Panc1 (cell line): Measurements from ENCODE around the gene NEMP1. TPM values are rescaled to one million over a fixed set of nuclear protein-coding genes. Genes with fewer than 3 reads are reported as not detected.
"Not testable (repeated sequence)": the region's sequence is repeated elsewhere in the genome, so short reads cannot be mapped to it uniquely, and the experiment has no call there.

Experiments used
- ATAC-seq: fragments of 200-7000 bp; cut with Tn5 transposase; 2 replicates; pipeline ENCODE4 v1.9.1; 2020; ENCODE audit warnings: mild to moderate bottlenecking, moderate library complexity
- BruUV-seq: library from RNA; stranded (reverse); fragments of 400-500 nt; replicated peaks from 2 replicates; lab custom pipeline; 2021; lab: Mats Ljungman, UMichigan
- CTCF ChIA-PET: fragments of 300-600 bp; sonication (Branson Sonifier 250); formaldehyde crosslinking; loops from one replicate; lab custom pipeline; 2022; ENCODE audit warnings: antibody characterized with exemption; lab: Charles Lee
- POLR2A ChIA-PET: fragments of 300-600 bp; sonication (Branson Sonifier 250); formaldehyde crosslinking; loops from one replicate; lab custom pipeline; 2022; ENCODE audit warnings: antibody characterized with exemption; lab: Charles Lee
- DNase-seq: peaks from one replicate; pipeline ENCODE4 v3.0.0-alpha.2; 2010; ENCODE audit warnings: low read depth, low spot score
- H3K27ac ChIP-seq: 2 replicates; pipeline ENCODE4 v1.5.1; 2011; ENCODE audit warnings: mild to moderate bottlenecking, low read length, inconsistent platforms
- H3K27me3 ChIP-seq: fragments of 200-500 bp; sonication (Bioruptor generic); 2 replicates; pipeline ENCODE4 v1.6.0; 2014; ENCODE audit warnings: low read length, inconsistent platforms; ENCODE audit not compliant: control insufficient read depth, insufficient read depth
- H3K36me3 ChIP-seq: fragments of 200-500 bp; sonication (Bioruptor generic); 2 replicates; pipeline ENCODE4 v1.5.1; 2014; ENCODE audit warnings: inconsistent platforms, mild to moderate bottlenecking, low read length, moderate library complexity; ENCODE audit not compliant: control insufficient read depth, insufficient read depth
- H3K4me1 ChIP-seq: 2 replicates; pipeline ENCODE4 v1.5.1; 2011; ENCODE audit warnings: inconsistent platforms, mild to moderate bottlenecking, low read length, moderate library complexity; ENCODE audit not compliant: control insufficient read depth, insufficient read depth
- H3K4me3 ChIP-seq, 2 experiments: 2 replicates each; pipeline ENCODE4 v1.5.1; 2011 to 2012; ENCODE audit warnings: low read depth in 2 of 2, low read length in 2 of 2, mild to moderate bottlenecking in 2 of 2, inconsistent platforms in 1 of 2, moderate library complexity in 1 of 2
- H3K9me3 ChIP-seq: fragments of 200-500 bp; sonication (Bioruptor generic); 2 replicates; pipeline ENCODE4 v1.5.1; 2014; ENCODE audit warnings: low read depth, mild to moderate bottlenecking, inconsistent platforms, low read length, moderate library complexity; ENCODE audit not compliant: control insufficient read depth, insufficient read depth
- POLR2AphosphoS5 ChIP-seq: IDR thresholded peaks from 2 replicates; pipeline ENCODE4 v1.6.1; 2012; ENCODE audit warnings: mild to moderate bottlenecking, low read depth, low read length, moderate library complexity
- SIN3A ChIP-seq: IDR thresholded peaks from 2 replicates; pipeline ENCODE4 v1.6.1; 2012; ENCODE audit warnings: low read depth, mild to moderate bottlenecking, low read length, moderate library complexity, borderline replicate concordance; ENCODE audit not compliant: insufficient read depth
- TCF7L2 ChIP-seq: IDR thresholded peaks from 2 replicates; pipeline ENCODE4 v1.6.1; 2011; ENCODE audit warnings: mild to moderate bottlenecking, low read depth, low read length, inconsistent platforms
- in situ Hi-C: cut with HindIII; loops from 2 replicates; pipeline ENCODE4 v1.10.0; 2016; ENCODE audit warnings: low sequenced_read_pairs, low pct_unique_long_range_greater_than_20kb
- intact Hi-C: fragments of 100-400 bp; cut with micrococcal nuclease; formaldehyde crosslinking; loops from one replicate; pipeline ENCODE4 v1.10.0; 2022; ENCODE audit not compliant: unreplicated experiment
- total RNA-seq: library from RNA; stranded (reverse); gene quantifications from one replicate; pipeline ENCODE4 v1.2.1, GENCODE V29; 2021; ENCODE audit not compliant: unreplicated experiment
- TF ChIP-seq, protein P1 (sequence below): fragments of 450-650 bp; IDR thresholded peaks from 2 replicates; pipeline ENCODE4 v1.5.1; 2017; ENCODE audit warnings: mild to moderate bottlenecking
- TF ChIP-seq, protein P2 (sequence below), 2 experiments: IDR thresholded peaks; 2 replicates each; pipeline ENCODE4 v1.6.1; 2011 to 2012; ENCODE audit warnings: low read depth in 2 of 2, control low read depth in 1 of 2, low read length in 1 of 2, mild to moderate bottlenecking in 1 of 2, moderate library complexity in 1 of 2; ENCODE audit not compliant: insufficient read depth in 1 of 2

The NEMP1 gene
- total RNA-seq, 1 experiment from 2014 or later: 46.9 TPM

DNA sequence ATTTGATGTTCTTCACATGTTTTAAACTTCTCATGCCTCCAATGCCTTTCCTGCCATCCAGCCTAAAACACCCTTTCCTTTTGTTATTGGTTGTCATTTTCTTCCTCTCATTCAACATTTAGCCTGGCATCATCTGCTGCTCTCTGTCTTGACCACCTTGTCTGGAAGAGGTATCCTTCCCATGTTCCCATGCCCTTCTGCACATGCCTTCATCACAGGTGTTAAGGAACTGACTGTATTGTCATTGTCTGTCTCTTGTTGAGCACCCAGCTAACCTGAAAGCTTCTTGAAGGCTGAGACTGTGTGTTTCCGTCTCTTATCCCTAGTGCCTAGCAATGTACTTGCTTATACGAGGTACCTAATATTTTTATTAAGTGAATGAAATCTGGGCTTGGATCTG lies 45.2 kb upstream of the NEMP1 start:
- ChIA-PET CTCF (interaction anchor here (0.6 to 1.7 kb wide), 8 partner anchors 12 to 119 kb away, joined by 3 to 15 read pairs (median 4); no protein-coding TSS in a partner anchor), POLR2A (interaction anchor here (0.5 kb wide), 1 partner anchor 150 kb away, joined by 6 read pairs; no protein-coding TSS in a partner anchor)
- no peak for ATAC-seq

GRCh38 chr12:57120718-57121117 lies 42.1 kb upstream of the NEMP1 start:
- H3K27ac ChIP-seq, CTCF ChIA-PET, H3K27me3 ChIP-seq, H3K4me1 ChIP-seq, intact Hi-C loops, H3K9me3 ChIP-seq, H3K4me3 ChIP-seq, BruUV-seq, ATAC-seq, H3K36me3 ChIP-seq, DNase-seq, POLR2A ChIA-PET, in situ Hi-C loops: not testable (repeated sequence)

More for the DNA sequence above, 45.2 kb upstream of the NEMP1 start:
- Histone ChIP-seq H3K4me1 (0 out of 2 replicates have a peak, but pooled peaks cover 3% of the 10 kb centered on the region), H3K27me3 (0 out of 2 replicates have a peak, but pooled peaks cover 3% of the 10 kb centered on the region), H3K27ac (no peak overlapping the region), H3K9me3 (peaks cover 3% of the 10 kb centered on the region; the same call in 1 of the 2 replicates), H3K36me3 (no peaks in the 10 kb centered on the region), H3K4me3 (no peak overlapping the region)
- no TSS peak for BruUV-seq
- intact Hi-C loops: loop anchor here (2.0 kb wide), 1 partner anchor 53 kb away; no protein-coding TSS in a partner anchor
- no peak for DNase-seq
- TF ChIP-seq SIN3A (no peak), TCF7L2 (no peak), POLR2AphosphoS5 (no peak)
- TF ChIP-seq, protein P1, sequence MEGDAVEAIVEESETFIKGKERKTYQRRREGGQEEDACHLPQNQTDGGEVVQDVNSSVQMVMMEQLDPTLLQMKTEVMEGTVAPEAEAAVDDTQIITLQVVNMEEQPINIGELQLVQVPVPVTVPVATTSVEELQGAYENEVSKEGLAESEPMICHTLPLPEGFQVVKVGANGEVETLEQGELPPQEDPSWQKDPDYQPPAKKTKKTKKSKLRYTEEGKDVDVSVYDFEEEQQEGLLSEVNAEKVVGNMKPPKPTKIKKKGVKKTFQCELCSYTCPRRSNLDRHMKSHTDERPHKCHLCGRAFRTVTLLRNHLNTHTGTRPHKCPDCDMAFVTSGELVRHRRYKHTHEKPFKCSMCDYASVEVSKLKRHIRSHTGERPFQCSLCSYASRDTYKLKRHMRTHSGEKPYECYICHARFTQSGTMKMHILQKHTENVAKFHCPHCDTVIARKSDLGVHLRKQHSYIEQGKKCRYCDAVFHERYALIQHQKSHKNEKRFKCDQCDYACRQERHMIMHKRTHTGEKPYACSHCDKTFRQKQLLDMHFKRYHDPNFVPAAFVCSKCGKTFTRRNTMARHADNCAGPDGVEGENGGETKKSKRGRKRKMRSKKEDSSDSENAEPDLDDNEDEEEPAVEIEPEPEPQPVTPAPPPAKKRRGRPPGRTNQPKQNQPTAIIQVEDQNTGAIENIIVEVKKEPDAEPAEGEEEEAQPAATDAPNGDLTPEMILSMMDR: no peak
- TF ChIP-seq, protein P2, sequence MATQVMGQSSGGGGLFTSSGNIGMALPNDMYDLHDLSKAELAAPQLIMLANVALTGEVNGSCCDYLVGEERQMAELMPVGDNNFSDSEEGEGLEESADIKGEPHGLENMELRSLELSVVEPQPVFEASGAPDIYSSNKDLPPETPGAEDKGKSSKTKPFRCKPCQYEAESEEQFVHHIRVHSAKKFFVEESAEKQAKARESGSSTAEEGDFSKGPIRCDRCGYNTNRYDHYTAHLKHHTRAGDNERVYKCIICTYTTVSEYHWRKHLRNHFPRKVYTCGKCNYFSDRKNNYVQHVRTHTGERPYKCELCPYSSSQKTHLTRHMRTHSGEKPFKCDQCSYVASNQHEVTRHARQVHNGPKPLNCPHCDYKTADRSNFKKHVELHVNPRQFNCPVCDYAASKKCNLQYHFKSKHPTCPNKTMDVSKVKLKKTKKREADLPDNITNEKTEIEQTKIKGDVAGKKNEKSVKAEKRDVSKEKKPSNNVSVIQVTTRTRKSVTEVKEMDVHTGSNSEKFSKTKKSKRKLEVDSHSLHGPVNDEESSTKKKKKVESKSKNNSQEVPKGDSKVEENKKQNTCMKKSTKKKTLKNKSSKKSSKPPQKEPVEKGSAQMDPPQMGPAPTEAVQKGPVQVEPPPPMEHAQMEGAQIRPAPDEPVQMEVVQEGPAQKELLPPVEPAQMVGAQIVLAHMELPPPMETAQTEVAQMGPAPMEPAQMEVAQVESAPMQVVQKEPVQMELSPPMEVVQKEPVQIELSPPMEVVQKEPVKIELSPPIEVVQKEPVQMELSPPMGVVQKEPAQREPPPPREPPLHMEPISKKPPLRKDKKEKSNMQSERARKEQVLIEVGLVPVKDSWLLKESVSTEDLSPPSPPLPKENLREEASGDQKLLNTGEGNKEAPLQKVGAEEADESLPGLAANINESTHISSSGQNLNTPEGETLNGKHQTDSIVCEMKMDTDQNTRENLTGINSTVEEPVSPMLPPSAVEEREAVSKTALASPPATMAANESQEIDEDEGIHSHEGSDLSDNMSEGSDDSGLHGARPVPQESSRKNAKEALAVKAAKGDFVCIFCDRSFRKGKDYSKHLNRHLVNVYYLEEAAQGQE (IDR thresholded peaks at IDR 0.05; ENCODE audit: insufficient read depth in 1 of 2, low read depth in 2 of 2, low read length in 1 of 2): no peak
- in situ Hi-C loops: no loop called here
